Measurements from ENCODE around the gene FBN3.

DNA sequence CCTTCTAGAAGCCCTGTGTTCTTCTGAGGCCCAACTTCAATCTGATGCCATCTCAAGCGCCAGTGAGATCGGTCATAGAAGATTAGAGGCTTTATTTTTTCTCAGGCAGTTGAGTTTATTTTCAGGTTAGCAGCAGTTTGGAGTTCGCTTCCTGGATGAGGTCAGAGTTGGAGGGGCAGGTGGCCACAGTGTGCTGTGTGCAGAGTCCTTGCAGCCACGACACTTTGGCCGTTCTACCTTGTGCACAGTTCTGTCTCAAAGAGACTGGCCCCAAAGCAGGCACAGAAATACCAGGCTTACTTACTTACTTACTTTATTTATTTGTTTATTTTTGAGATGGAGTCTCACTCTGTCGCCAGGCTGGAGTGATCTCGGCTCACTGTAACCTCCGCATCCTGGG is 128.0 kb downstream of the FBN3 start:
- TF ChIP-seq CTCF (IDR thresholded peaks at IDR 0.05) (no peak), POLR2A (IDR thresholded peaks at IDR 0.05) (no peak)

Data from heart left ventricle (tissue), 13 donors.